PFSK-1 (cell line): Measurements from ENCODE around the gene SLC38A9.

ENCODE experiments used
- FOXP2 ChIP-seq: optimal IDR thresholded peaks from 2 replicates; pipeline ENCODE3; 2011; ENCODE audit warnings: borderline replicate concordance, control low read depth, inconsistent platforms; ENCODE audit not compliant: insufficient read depth; ENCODE audit errors: extremely low read length, extremely low read depth
- POLR2AphosphoS5 ChIP-seq: IDR thresholded peaks from 2 replicates; pipeline ENCODE4 v1.6.1; 2012; ENCODE audit warnings: low read depth, mild to moderate bottlenecking, control low read depth, low read length, moderate library complexity
- SIN3A ChIP-seq: IDR thresholded peaks from 2 replicates; pipeline ENCODE4 v1.6.1; 2012; ENCODE audit warnings: mild to moderate bottlenecking, low read length, moderate library complexity, borderline replicate concordance; ENCODE audit not compliant: insufficient read depth
- TAF1 ChIP-seq: IDR thresholded peaks from 2 replicates; pipeline ENCODE4 v1.6.1; 2012; ENCODE audit warnings: low read length, control low read depth, borderline replicate concordance; ENCODE audit not compliant: insufficient read depth
- TF ChIP-seq, protein P1 (sequence below), 2 experiments: IDR thresholded peaks; 2 replicates each; pipeline versions ENCODE4 v1.6.1 to v1.8.0; 2011 to 2012; ENCODE audit warnings: low read depth in 2 of 2, low read length in 2 of 2, control low read depth in 1 of 2, inconsistent platforms in 1 of 2, mild to moderate bottlenecking in 1 of 2, moderate library complexity in 1 of 2; ENCODE audit not compliant: insufficient read depth in 1 of 2

The SLC38A9 gene

DNA sequence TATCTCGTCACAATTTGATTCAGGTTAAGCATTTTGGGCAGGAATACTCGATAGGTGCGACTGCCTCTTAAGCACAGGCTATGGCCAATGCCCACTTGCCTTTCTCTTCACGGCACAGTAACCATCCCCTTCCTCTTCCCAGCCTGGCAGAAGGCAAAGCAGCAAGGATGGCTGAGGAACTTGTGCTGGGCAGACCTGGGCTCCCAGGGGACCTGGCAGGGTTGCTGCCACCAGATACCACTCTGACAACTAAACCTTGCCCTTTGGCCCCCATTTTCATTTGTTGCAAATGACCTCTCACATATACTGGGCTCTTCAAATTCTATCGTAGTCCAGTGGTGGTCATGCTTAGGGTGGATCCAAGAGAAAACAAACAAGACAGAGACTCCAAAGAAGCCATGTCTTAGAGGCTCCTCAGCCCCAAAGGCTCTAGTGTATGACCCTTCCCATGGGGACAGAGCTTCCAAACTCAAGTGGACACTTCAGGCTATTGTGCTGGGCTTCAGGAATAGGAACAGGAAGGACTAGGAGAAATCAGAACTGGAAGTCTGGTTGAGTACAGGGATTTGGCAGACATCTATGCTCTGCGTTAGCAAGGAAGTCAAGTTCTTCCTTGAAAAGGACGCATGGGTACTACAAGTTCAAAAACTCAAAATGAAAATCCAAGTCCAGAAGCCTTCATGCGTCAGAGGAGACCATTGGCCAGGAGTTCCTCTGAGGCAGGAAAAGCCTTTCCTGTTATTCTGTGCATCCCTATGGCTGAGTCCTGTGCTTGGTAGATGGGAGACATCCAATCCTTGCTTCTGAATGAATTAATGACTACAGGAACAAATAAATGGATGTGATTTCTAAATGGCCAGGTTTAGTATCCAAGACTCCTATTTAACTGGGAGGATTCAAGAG is 112.7 kb downstream of the SLC38A9 start:
- TF ChIP-seq SIN3A, result no peak
- TF ChIP-seq, protein P1, sequence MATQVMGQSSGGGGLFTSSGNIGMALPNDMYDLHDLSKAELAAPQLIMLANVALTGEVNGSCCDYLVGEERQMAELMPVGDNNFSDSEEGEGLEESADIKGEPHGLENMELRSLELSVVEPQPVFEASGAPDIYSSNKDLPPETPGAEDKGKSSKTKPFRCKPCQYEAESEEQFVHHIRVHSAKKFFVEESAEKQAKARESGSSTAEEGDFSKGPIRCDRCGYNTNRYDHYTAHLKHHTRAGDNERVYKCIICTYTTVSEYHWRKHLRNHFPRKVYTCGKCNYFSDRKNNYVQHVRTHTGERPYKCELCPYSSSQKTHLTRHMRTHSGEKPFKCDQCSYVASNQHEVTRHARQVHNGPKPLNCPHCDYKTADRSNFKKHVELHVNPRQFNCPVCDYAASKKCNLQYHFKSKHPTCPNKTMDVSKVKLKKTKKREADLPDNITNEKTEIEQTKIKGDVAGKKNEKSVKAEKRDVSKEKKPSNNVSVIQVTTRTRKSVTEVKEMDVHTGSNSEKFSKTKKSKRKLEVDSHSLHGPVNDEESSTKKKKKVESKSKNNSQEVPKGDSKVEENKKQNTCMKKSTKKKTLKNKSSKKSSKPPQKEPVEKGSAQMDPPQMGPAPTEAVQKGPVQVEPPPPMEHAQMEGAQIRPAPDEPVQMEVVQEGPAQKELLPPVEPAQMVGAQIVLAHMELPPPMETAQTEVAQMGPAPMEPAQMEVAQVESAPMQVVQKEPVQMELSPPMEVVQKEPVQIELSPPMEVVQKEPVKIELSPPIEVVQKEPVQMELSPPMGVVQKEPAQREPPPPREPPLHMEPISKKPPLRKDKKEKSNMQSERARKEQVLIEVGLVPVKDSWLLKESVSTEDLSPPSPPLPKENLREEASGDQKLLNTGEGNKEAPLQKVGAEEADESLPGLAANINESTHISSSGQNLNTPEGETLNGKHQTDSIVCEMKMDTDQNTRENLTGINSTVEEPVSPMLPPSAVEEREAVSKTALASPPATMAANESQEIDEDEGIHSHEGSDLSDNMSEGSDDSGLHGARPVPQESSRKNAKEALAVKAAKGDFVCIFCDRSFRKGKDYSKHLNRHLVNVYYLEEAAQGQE (IDR thresholded peaks at IDR 0.05; ENCODE audit: insufficient read depth in 1 of 2, low read depth in 2 of 2, low read length in 2 of 2), result no peak
- no peak for TF ChIP-seq FOXP2
- TF ChIP-seq TAF1, result no peak
- TF ChIP-seq POLR2AphosphoS5, result no peak

DNA sequence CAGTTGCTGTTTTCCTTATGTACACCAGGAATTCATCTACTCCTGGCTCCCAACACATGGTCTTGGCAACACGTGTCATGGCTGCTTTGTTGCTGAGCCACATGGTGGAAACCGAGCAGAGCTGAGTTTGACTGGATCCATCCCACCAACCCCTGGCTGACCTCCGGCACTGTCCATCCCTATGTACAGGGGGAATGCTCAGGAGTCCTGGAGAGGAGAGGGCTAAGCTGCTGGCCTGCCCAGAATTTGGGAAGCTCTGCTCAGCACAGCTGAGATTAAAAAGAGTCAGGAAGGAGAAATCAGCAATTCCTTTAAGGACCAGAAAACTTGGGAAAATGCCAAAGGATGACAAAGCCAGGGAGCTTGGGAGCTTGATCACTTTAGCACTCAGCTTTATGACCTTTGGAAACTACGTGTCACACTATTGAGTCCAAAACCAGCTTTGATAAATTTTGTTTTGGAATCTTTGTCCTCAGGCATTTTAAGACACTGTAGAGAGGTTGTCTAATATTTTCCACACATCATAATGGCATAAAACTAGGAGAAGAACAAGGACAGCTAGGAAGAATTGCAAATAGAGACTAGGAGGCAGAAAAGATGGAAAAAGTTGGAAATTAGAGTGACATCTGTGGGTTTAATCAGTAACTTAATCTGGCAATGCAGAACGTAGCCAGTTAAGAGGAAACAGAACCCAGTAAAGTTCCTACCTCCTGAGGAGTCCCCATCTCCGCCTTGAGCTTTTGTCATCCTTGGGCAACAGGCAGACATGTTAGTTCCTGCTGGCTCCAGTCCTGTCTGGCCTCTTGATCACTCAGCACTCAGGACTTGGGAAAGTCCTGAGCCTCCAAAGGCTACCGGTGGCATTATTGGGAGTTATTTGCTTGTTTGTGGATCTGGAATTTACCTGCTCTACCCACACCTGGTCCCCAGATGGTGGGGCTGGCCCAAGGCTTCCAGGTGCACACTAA is 114.8 kb downstream of the SLC38A9 start:
- no peak for TF ChIP-seq TAF1
- TF ChIP-seq SIN3A, result no peak
- TF ChIP-seq, protein P1 (IDR thresholded peaks at IDR 0.05; ENCODE audit: insufficient read depth in 1 of 2, low read depth in 2 of 2, low read length in 2 of 2), result no peak
- TF ChIP-seq POLR2AphosphoS5, result no peak
- no peak for TF ChIP-seq FOXP2

DNA sequence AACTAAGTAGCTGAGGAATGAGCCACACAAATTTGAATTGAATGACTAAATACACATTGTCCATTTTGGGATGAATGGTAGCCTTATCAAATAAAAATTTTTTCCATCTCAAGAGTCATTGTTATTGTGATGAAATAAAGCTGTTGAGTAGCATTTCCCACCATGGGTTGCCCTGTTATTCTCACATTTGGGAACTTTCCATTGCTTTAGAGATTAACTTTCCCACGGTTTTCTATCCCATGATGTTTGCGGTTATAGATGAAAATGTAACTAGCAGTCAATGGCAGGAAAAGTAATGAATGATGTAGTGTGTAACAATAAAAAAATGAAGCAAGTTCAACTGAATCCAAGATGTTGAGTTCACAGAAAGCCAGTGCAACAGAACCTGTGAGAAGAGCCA is 117.5 kb downstream of the SLC38A9 start:
- TF ChIP-seq POLR2AphosphoS5, result no peak
- TF ChIP-seq SIN3A, result no peak
- TF ChIP-seq TAF1, result no peak
- no peak for TF ChIP-seq FOXP2
- TF ChIP-seq, protein P1 (IDR thresholded peaks at IDR 0.05; ENCODE audit: insufficient read depth in 1 of 2, low read depth in 2 of 2, low read length in 2 of 2), result no peak

DNA sequence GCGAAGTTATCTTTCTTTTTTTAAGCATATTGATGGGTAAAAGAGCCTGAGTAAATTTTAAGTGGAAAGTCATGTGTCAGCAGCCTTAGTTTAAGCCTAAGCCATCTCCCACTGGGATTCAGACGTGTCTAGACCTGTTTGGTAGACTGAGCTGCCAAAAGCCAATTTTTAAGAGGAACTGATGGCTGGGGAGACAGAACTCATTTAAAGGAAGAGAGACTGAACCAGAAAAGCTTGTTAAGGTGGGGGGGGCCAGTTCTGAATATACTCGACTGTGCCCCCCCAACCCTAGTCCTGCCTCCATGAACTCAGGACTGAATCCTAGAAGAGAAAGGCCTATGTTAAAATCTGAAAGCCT is 119.0 kb downstream of the SLC38A9 start:
- no peak for TF ChIP-seq SIN3A
- no peak for TF ChIP-seq POLR2AphosphoS5
- no peak for TF ChIP-seq FOXP2

DNA sequence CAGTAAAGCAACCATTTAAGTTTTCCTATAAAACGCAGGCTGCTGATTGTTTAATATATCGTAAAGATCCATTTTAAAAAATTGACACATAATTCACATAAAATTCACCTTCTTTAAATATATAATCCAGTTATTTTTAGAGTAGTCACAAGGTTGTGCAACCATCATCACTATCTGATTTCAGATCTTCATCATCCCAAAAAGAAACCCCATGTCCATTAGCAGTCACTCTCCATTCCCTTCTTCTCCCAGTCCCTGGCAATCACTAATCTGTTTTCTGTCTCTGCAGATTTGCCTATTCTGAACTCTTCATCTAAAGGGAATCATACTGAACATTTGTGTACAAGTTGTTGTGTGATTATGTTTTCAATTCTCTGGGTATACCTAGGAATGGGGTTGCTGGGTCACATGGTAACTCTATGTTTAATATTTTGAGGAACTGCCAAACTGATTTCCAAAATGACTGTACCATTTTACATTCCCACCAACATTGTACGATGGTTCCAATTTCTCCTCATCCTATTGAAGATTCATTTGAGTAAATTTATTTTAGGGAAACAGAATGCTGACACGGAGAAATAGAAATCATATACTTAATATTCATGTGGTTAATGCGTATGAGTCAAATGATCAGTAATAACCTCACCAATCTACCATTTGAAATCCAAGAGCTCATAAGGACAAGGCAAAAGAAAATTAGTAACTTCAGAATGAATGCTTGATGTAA is 119.6 kb downstream of the SLC38A9 start:
- TF ChIP-seq TAF1 (no peak), SIN3A (no peak), FOXP2 (no peak), POLR2AphosphoS5 (no peak)
- TF ChIP-seq, protein P1 (IDR thresholded peaks at IDR 0.05; ENCODE audit: insufficient read depth in 1 of 2, low read depth in 2 of 2, low read length in 2 of 2), result no peak
